ENCODE measurements around the gene SPECC1L.
"Not testable (repeated sequence)": the region's sequence is repeated elsewhere in the genome, so short reads cannot be mapped to it uniquely, and the experiment has no call there.

DNA sequence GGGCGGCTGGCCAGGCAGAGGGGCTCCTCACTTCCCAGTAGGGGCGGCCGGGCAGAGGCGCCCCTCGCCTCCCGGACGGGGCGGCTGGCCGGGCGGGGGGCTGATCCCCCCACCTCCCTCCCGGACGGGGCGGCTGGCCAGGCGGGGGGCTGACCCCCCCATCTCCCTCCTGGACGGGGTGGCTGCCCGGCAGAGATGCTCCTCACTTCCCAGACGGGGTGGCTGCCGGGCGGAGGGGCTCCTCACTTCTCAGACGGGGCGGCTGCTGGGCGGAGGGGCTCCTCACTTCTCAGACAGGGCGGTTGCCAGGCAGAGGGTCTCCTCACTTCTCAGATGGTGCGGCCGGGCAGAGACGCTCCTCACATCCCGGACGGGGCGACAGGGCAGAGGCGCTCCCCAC lies 46.9 kb downstream of the SPECC1L start:
- not testable (repeated sequence) for TF ChIP-seq POLR2AphosphoS5 (IDR thresholded peaks at IDR 0.05; ENCODE audit: low read depth, low read length); JUND (IDR thresholded peaks at IDR 0.05); EZH2phosphoT487 (IDR thresholded peaks at IDR 0.05; ENCODE audit: borderline replicate concordance); CEBPB (IDR thresholded peaks at IDR 0.05; ENCODE audit: low read depth); CBX3 (IDR thresholded peaks at IDR 0.05; ENCODE audit: low read depth); ZNF274 (IDR thresholded peaks at IDR 0.05; ENCODE audit: low read depth, low read length); SIN3A (IDR thresholded peaks at IDR 0.05; ENCODE audit: low read depth)
- TF ChIP-seq, protein P1, sequence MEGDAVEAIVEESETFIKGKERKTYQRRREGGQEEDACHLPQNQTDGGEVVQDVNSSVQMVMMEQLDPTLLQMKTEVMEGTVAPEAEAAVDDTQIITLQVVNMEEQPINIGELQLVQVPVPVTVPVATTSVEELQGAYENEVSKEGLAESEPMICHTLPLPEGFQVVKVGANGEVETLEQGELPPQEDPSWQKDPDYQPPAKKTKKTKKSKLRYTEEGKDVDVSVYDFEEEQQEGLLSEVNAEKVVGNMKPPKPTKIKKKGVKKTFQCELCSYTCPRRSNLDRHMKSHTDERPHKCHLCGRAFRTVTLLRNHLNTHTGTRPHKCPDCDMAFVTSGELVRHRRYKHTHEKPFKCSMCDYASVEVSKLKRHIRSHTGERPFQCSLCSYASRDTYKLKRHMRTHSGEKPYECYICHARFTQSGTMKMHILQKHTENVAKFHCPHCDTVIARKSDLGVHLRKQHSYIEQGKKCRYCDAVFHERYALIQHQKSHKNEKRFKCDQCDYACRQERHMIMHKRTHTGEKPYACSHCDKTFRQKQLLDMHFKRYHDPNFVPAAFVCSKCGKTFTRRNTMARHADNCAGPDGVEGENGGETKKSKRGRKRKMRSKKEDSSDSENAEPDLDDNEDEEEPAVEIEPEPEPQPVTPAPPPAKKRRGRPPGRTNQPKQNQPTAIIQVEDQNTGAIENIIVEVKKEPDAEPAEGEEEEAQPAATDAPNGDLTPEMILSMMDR (IDR thresholded peaks at IDR 0.05 in 2 of 3, conservative IDR thresholded peaks at IDR 0.05 in 1 of 3; ENCODE audit: borderline replicate concordance in 1 of 3, insufficient read depth in 1 of 3, low read depth in 2 of 3, low read length in 2 of 3) = not testable (repeated sequence)
